Ishikawa (cell line): ENCODE results near the gene PKP1.

Source experiments
- CEBPB ChIP-seq: IDR thresholded peaks from 2 replicates; pipeline ENCODE4 v1.6.1; 2012
- CREB1 ChIP-seq: IDR thresholded peaks from 2 replicates; pipeline ENCODE4 v1.6.1; 2012; ENCODE audit warnings: low read depth
- EGR1 ChIP-seq: IDR thresholded peaks from 2 replicates; pipeline ENCODE4 v1.6.1; 2012
- EP300 ChIP-seq: IDR thresholded peaks from 2 replicates; pipeline ENCODE4 v1.6.1; 2012; ENCODE audit warnings: borderline replicate concordance
- FOXM1 ChIP-seq: IDR thresholded peaks from 2 replicates; pipeline ENCODE4 v1.6.1; 2012; ENCODE audit warnings: low read depth, borderline replicate concordance
- NFIC ChIP-seq: IDR thresholded peaks from 2 replicates; pipeline ENCODE4 v1.6.1; 2012
- RAD21 ChIP-seq: IDR thresholded peaks from 2 replicates; pipeline ENCODE4 v1.6.1; 2012; ENCODE audit warnings: low read depth
- TAF1 ChIP-seq: IDR thresholded peaks from 2 replicates; pipeline ENCODE4 v1.6.1; 2012; ENCODE audit warnings: low read depth, mild to moderate bottlenecking
- TCF12 ChIP-seq: IDR thresholded peaks from 2 replicates; pipeline ENCODE4 v1.6.1; 2012; ENCODE audit warnings: low read depth
- TEAD4 ChIP-seq: IDR thresholded peaks from 2 replicates; pipeline ENCODE4 v1.6.1; 2012
- YY1 ChIP-seq: IDR thresholded peaks from 2 replicates; pipeline ENCODE4 v1.6.1; 2012; ENCODE audit warnings: low read depth
- ZBTB7A ChIP-seq: IDR thresholded peaks from 2 replicates; pipeline ENCODE4 v1.6.1; 2012; ENCODE audit warnings: low read depth
- TF ChIP-seq, protein P1 (sequence below): IDR thresholded peaks from 2 replicates; pipeline ENCODE4 v1.6.1; 2012
- TF ChIP-seq, protein P2 (sequence below): IDR thresholded peaks from 2 replicates; pipeline ENCODE4 v1.6.1; 2012; ENCODE audit warnings: low read depth, mild to moderate bottlenecking
- TF ChIP-seq, protein P3 (sequence below): IDR thresholded peaks from 2 replicates; pipeline ENCODE4 v1.6.1; 2012

PKP1 gene

DNA sequence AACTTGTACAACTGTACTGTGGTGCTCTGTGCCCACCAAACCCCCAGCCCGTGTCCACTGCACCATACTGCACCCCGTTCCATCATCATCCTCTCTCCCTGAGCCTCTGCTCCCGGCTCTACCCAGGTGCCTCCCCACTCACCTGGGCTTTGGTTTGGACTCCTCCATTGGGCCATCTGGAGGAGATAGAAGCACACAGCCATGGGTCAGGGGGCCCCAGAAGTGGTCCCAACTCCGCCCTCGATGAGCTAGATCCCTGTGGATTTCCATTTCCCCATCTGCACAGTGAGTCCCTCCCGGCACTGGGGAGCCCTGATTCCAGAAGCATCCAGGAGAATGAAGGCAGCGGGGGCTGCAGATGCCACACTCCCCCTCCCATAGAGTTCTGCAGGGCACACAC, 83.4 kb downstream of the PKP1 start:
- TF ChIP-seq RAD21 (no peak), EGR1 (no peak), YY1 (no peak), ZBTB7A (no peak), TEAD4 (no peak), TAF1 (no peak), CREB1 (no peak), TCF12 (no peak), NFIC (no peak), CEBPB (no peak), EP300 (no peak)
- TF ChIP-seq, protein P1, sequence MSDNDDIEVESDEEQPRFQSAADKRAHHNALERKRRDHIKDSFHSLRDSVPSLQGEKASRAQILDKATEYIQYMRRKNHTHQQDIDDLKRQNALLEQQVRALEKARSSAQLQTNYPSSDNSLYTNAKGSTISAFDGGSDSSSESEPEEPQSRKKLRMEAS: no peak
- TF ChIP-seq, protein P2, sequence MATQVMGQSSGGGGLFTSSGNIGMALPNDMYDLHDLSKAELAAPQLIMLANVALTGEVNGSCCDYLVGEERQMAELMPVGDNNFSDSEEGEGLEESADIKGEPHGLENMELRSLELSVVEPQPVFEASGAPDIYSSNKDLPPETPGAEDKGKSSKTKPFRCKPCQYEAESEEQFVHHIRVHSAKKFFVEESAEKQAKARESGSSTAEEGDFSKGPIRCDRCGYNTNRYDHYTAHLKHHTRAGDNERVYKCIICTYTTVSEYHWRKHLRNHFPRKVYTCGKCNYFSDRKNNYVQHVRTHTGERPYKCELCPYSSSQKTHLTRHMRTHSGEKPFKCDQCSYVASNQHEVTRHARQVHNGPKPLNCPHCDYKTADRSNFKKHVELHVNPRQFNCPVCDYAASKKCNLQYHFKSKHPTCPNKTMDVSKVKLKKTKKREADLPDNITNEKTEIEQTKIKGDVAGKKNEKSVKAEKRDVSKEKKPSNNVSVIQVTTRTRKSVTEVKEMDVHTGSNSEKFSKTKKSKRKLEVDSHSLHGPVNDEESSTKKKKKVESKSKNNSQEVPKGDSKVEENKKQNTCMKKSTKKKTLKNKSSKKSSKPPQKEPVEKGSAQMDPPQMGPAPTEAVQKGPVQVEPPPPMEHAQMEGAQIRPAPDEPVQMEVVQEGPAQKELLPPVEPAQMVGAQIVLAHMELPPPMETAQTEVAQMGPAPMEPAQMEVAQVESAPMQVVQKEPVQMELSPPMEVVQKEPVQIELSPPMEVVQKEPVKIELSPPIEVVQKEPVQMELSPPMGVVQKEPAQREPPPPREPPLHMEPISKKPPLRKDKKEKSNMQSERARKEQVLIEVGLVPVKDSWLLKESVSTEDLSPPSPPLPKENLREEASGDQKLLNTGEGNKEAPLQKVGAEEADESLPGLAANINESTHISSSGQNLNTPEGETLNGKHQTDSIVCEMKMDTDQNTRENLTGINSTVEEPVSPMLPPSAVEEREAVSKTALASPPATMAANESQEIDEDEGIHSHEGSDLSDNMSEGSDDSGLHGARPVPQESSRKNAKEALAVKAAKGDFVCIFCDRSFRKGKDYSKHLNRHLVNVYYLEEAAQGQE: no peak

DNA sequence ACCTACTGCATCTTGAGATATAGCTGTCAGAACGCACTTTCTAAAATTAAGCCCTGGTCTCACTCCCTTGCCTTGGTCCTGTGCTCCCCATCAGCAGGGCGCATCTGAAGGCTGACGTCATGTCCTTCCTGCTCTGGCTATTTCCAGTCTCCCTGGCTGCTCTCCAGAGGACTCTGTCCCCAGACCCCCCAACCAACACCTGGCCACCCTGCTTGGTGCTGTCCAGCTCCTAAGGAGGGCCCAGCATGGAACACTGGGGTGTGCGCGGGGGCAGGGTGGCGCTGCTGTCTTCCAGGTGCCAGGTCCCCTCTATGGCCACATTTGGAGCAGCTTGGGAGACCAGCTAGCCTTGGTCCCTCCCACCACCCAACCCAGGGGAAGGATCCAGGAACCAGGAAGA, 85.9 kb downstream of the PKP1 start:
- TF ChIP-seq ZBTB7A: no peak
- TF ChIP-seq TCF12: no peak
- no peak for TF ChIP-seq TEAD4
- TF ChIP-seq, protein P3, sequence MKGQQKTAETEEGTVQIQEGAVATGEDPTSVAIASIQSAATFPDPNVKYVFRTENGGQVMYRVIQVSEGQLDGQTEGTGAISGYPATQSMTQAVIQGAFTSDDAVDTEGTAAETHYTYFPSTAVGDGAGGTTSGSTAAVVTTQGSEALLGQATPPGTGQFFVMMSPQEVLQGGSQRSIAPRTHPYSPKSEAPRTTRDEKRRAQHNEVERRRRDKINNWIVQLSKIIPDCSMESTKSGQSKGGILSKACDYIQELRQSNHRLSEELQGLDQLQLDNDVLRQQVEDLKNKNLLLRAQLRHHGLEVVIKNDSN: no peak
- TF ChIP-seq EGR1: no peak
- TF ChIP-seq, protein P2: peak; percentile 51; the same call in 1 of the 2 replicates
- no peak for TF ChIP-seq FOXM1
- no peak for TF ChIP-seq TAF1

DNA sequence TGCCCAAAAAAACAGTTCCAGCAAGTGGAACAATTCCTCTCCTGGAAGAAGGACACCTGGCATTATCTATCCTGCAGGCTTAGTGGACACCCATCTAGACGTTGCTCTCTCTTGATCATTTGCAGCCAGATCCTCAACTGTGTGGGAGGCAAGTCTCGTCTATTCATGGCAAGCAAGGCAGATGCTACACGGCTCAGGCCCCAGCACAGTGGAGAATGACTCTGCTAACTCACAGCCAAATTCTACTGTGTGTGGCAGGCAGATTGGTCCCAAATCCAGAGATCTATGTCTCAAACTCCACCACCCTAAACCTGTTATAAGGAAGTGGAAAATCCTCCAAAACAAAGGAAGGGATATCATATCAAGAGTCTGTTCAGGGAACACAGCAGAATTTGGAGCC, 87.2 kb downstream of the PKP1 start:
- TF ChIP-seq NFIC (no peak), TCF12 (no peak), EP300 (no peak), TAF1 (no peak), FOXM1 (no peak), CEBPB (no peak), TEAD4 (no peak), CREB1 (no peak), EGR1 (no peak)
- TF ChIP-seq, protein P1: no peak
- TF ChIP-seq, protein P3: no peak

DNA sequence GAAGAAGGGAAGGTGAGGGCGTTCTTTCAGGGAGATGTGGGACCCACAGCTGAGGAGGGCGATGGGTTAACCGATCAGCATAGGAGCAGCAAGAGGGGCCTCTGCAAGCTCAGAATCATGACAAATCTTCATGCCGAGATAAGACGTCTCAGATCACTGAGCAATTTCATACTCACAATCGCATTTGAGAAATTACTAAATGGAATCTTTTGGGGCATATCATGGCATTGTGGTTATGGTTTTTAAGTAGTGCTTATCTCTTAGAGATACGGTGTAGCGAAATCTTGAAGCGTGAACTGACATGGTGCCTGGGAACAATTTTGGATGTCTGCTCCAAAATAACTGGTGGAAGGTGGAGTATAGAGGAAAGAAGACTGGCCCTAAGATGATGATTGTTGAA, 88.0 kb downstream of the PKP1 start:
- TF ChIP-seq ZBTB7A (no peak), NFIC (no peak), EGR1 (no peak), FOXM1 (no peak), EP300 (no peak), CREB1 (no peak), TAF1 (no peak), TCF12 (no peak), YY1 (no peak)
- TF ChIP-seq, protein P1: no peak
- TF ChIP-seq, protein P3: no peak

DNA sequence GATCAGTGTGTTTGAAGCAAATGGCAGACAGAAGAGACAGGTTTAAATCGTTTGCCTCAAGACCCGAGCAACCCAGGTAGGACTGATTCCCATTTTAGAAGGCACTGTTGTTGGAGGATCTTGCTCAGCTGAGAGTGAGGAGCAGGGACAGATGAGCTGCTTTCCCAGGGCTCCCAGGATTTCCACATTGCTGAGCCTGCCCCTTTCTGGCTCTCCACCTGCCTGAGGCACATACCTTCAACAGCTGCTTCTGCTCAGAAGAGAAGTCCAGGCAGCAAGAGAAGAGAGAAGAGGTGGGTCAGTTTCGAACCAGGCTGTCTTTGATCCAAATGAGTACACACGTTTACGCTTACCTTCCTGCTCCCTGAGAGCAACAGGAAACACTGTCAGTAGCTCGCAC, 88.5 kb downstream of the PKP1 start:
- TF ChIP-seq, protein P3: no peak
- TF ChIP-seq, protein P1: no peak
- TF ChIP-seq TEAD4 (no peak), YY1 (no peak), CREB1 (no peak), EP300 (no peak)
- TF ChIP-seq, protein P2: no peak
